MM.1S (cell line): ENCODE measurements around the gene ADAMTSL3.

Source experiments
- DNase-seq: peaks from one replicate; pipeline ENCODE4 v3.0.0-alpha.2; 2015
- H2AFZ ChIP-seq: fragments of 300-600 bp; sonication (generic); 2 replicates; pipeline ENCODE4 v1.6.0; 2016; ENCODE audit warnings: antibody characterized with exemption, low read length
- H3F3A ChIP-seq: fragments of 300-600 bp; sonication (generic); 2 replicates; pipeline ENCODE4 v1.6.1; 2016; ENCODE audit warnings: mild to moderate bottlenecking, antibody characterized with exemption, low read length, moderate library complexity, mixed read lengths; ENCODE audit not compliant: insufficient read depth
- H3K27ac ChIP-seq: fragments of 300-600 bp; sonication (generic); 2 replicates; pipeline ENCODE4 v1.5.1; 2016; ENCODE audit warnings: mild to moderate bottlenecking, low read length
- H3K27me3 ChIP-seq: fragments of 300-600 bp; sonication (generic); replicated peaks from 2 replicates; pipeline ENCODE4 v1.6.0; 2016; ENCODE audit warnings: low read length; ENCODE audit not compliant: insufficient read depth
- H3K36me3 ChIP-seq: fragments of 300-600 bp; sonication (generic); replicated peaks from 2 replicates; pipeline ENCODE4 v1.6.1; 2016; ENCODE audit warnings: mild to moderate bottlenecking, low read length, mixed read lengths; ENCODE audit not compliant: insufficient read depth
- H3K4me1 ChIP-seq: fragments of 300-600 bp; sonication (generic); 2 replicates; pipeline ENCODE4 v1.6.1; 2016; ENCODE audit warnings: low read length, mixed read lengths
- H3K4me2 ChIP-seq: fragments of 300-600 bp; sonication (generic); 2 replicates; pipeline ENCODE4 v1.6.0; 2016; ENCODE audit warnings: low read depth, low read length
- H3K4me3 ChIP-seq: fragments of 300-600 bp; sonication (generic); 2 replicates; pipeline ENCODE4 v1.5.1; 2016; ENCODE audit warnings: low read length, mixed read lengths
- H3K79me2 ChIP-seq: fragments of 300-600 bp; sonication (generic); 2 replicates; pipeline ENCODE4 v1.6.1; 2016; ENCODE audit warnings: mixed run types, low read length, mixed read lengths
- H3K9ac ChIP-seq: fragments of 300-600 bp; sonication (generic); 2 replicates; pipeline ENCODE4 v1.6.1; 2016; ENCODE audit warnings: low read length, mixed read lengths
- H3K9me2 ChIP-seq: fragments of 300-600 bp; sonication (generic); replicated peaks from 2 replicates; pipeline ENCODE4 v1.6.1; 2016; ENCODE audit warnings: mild to moderate bottlenecking, low read length, mixed read lengths; ENCODE audit not compliant: insufficient read depth
- H3K9me3 ChIP-seq: fragments of 300-600 bp; sonication (generic); replicated peaks from 2 replicates; pipeline ENCODE4 v1.6.1; 2016; ENCODE audit warnings: mild to moderate bottlenecking, low read length, mixed read lengths; ENCODE audit not compliant: insufficient read depth
- H4K20me1 ChIP-seq: fragments of 300-600 bp; sonication (generic); 2 replicates; pipeline ENCODE4 v1.6.1; 2016; ENCODE audit warnings: mild to moderate bottlenecking, low read length, moderate library complexity, mixed read lengths; ENCODE audit not compliant: insufficient read depth
- EZH2 ChIP-seq: fragments of 300-600 bp; sonication (generic); optimal IDR thresholded peaks from 2 replicates; pipeline ENCODE3; 2017; ENCODE audit warnings: low read depth, mild to moderate bottlenecking, antibody characterized with exemption, low read length, mixed read lengths
- EZH2phosphoT487 ChIP-seq: fragments of 300-600 bp; sonication (generic); IDR thresholded peaks from 2 replicates; pipeline ENCODE4 v1.6.1; 2018; ENCODE audit warnings: antibody characterized with exemption, low read length
- TF ChIP-seq, protein P1 (sequence below): fragments of 300-600 bp; sonication (generic); IDR thresholded peaks from 2 replicates; pipeline ENCODE4 v1.5.1; 2016; ENCODE audit warnings: antibody characterized with exemption, low read length, mixed read lengths

Gene ADAMTSL3

DNA sequence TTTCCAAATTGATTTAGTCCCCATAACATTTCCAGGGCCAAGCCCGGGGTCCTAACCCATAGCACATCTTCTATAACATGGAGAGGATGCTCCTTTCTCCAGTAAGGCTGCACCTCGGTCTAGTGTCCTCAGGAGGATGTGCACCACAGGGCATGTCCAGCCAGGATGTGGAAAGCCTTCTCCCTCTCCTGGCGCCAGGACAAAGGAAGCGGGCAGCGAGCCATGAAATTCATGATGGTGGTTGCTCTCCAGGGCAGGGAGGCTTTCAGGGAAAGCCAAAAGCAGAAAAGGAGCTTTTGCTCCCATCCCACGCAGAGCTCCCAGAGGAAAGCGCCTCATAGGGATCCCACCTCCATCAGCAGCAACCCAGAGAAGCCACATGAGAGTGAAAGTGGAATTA lies 220.0 kb downstream of the ADAMTSL3 start:
- Histone ChIP-seq H3F3A (no peaks in the 10 kb centered on the region), H3K36me3 (no peaks in the 10 kb centered on the region), H3K4me2 (no peak overlapping the region), H3K9me3 (no peaks in the 10 kb centered on the region), H4K20me1 (no peaks in the 10 kb centered on the region), H2AFZ (no peak overlapping the region), H3K79me2 (no peaks in the 10 kb centered on the region), H3K4me3 (no peak overlapping the region), H3K27ac (no peak overlapping the region), H3K9me2 (no peaks in the 10 kb centered on the region), H3K27me3 (no peaks in the 10 kb centered on the region), H3K9ac (no peak overlapping the region), H3K4me1 (no peaks in the 10 kb centered on the region)
- no peak for DNase-seq
- TF ChIP-seq EZH2phosphoT487 (no peak), EZH2 (no peak)
- TF ChIP-seq, protein P1, sequence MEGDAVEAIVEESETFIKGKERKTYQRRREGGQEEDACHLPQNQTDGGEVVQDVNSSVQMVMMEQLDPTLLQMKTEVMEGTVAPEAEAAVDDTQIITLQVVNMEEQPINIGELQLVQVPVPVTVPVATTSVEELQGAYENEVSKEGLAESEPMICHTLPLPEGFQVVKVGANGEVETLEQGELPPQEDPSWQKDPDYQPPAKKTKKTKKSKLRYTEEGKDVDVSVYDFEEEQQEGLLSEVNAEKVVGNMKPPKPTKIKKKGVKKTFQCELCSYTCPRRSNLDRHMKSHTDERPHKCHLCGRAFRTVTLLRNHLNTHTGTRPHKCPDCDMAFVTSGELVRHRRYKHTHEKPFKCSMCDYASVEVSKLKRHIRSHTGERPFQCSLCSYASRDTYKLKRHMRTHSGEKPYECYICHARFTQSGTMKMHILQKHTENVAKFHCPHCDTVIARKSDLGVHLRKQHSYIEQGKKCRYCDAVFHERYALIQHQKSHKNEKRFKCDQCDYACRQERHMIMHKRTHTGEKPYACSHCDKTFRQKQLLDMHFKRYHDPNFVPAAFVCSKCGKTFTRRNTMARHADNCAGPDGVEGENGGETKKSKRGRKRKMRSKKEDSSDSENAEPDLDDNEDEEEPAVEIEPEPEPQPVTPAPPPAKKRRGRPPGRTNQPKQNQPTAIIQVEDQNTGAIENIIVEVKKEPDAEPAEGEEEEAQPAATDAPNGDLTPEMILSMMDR = no peak

DNA sequence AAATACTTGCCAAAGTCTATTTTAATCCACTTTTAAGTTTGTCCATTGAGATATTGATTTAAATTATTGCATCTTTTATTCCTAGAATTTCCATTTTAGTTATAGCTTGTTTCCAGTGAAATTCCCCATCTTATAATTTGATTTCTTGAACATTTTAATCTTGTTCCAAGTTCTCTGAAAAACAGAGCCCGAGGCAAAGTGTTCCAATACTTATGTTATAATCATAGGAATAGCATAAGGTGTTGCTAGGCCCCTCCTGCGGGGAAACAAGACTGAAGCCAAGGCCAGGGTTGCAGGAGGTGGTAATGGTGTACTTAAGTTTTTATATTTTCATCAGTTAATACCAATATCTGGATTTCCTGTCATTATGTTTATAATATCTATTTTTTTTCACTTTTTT lies 226.6 kb downstream of the ADAMTSL3 start:
- H3K4me2 ChIP-seq = no peak overlapping the region

DNA sequence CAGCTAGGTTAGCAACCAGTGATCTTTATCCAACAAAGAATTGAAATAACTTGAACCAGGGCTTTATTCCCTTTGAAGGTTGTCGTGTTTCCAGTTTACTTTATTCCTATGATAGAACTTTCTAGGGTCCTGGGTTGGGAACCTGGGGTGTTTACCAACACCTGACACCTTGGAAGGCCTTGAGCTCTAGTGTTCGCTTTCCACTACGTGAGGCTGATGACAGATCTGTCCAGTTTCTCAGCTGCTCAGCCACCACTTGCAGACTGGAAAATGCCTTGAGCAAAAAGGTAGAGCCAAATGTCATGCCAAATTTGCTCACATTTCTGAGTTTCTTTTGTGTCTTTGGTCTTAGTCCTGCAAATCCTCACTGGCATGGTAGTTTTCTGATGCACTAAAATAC lies 227.2 kb downstream of the ADAMTSL3 start:
- Histone ChIP-seq H3K79me2 (no peaks in the 10 kb centered on the region), H3K36me3 (no peaks in the 10 kb centered on the region), H2AFZ (no peak overlapping the region), H3K27ac (no peak overlapping the region), H3K4me2 (no peak overlapping the region), H4K20me1 (no peaks in the 10 kb centered on the region), H3F3A (no peaks in the 10 kb centered on the region), H3K4me3 (no peak overlapping the region), H3K9ac (no peak overlapping the region), H3K4me1 (no peaks in the 10 kb centered on the region), H3K9me3 (no peaks in the 10 kb centered on the region), H3K27me3 (no peaks in the 10 kb centered on the region), H3K9me2 (no peaks in the 10 kb centered on the region)
- no peak for TF ChIP-seq EZH2
- TF ChIP-seq, protein P1 = no peak
- no peak for TF ChIP-seq EZH2phosphoT487
- DNase-seq = no peak

More for the DNA sequence above, 226.6 kb downstream of the ADAMTSL3 start:
- H3K4me3 ChIP-seq = no peak overlapping the region
- H3K27me3 ChIP-seq = no peaks in the 10 kb centered on the region
- no peak overlapping the region for H2AFZ ChIP-seq
- H3K9me2 ChIP-seq = no peaks in the 10 kb centered on the region
- H3K9me3 ChIP-seq = no peaks in the 10 kb centered on the region
- DNase-seq = no peak
- no peaks in the 10 kb centered on the region for H3K79me2 ChIP-seq
- H3K4me1 ChIP-seq = no peaks in the 10 kb centered on the region
- H3F3A ChIP-seq = no peaks in the 10 kb centered on the region
- H3K36me3 ChIP-seq = no peaks in the 10 kb centered on the region
- no peak for TF ChIP-seq EZH2
- no peak for TF ChIP-seq EZH2phosphoT487
- TF ChIP-seq, protein P1 = no peak
- no peak overlapping the region for H3K27ac ChIP-seq
- no peak overlapping the region for H3K9ac ChIP-seq
- no peaks in the 10 kb centered on the region for H4K20me1 ChIP-seq
